Activated CD8-positive, alpha-beta memory T cell treated with anti-CD3 and anti-CD28 coated beads, Interleukin-2, amount 50 U/mL, for 1 hour (primary cell): ENCODE data around the gene MRPL20.
"Not testable (repeated sequence)": the region's sequence is repeated elsewhere in the genome, so short reads cannot be mapped to it uniquely, and the experiment has no call there.

Source experiments
- DNase-seq: peaks from one replicate; pipeline ENCODE4 v3.0.0-alpha.2; 2020; ENCODE audit errors: extremely low read depth

Gene MRPL20

DNA sequence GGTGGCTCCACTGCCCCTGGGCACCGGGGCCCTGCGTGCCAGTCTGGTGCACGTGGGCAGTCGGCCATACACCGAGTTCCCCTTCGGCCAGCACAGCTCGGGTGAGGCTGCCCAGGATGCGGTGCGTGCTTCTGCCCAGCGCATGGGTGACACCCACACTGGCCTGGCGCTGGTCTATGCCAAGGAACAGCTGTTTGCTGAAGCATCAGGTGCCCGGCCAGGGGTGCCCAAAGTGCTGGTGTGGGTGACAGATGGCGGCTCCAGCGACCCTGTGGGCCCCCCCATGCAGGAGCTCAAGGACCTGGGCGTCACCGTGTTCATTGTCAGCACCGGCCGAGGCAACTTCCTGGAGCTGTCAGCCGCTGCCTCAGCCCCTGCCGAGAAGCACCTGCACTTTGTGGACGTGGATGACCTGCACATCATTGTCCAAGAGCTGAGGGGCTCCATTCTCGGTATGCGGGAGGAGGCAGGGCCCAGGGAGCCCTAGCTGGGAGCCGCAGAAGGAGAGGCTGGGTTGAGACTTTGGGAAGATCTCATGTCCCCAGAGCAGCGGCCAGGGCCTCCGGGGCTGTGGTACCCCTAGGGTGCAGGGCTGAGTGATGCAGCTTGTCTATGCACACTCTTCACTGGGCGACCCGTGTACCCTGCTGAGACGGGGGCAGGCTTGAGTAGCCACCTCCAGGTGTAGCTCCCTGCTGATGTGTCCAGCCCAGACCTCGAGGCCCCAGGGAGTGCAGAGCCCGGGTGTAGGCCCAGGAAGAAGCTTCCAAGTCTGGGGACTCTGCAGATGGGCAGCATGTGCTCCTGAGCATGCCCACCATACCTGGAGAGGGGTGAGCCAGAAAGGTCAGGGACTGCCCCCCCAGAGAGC is 30.2 kb upstream of the MRPL20 start:
- DNase-seq, result no peak

DNA sequence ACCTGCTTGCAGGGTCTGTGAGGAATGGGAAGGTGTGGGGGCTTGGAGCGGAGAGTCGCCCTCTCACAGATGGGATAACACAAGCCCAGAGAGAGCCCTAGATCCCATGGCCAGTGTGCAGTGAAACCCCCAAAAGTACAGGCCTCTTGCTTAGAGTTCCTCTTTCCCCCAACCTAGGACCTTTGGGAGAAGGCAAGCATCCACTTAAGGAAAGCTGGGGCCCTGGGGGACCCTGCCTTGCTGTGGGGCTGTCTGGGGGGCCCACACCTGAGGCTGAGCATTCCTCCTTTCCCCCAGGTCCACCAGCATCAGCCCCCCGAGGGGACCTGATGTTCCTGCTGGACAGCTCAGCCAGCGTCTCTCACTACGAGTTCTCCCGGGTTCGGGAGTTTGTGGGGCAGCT is 29.5 kb upstream of the MRPL20 start:
- DNase-seq, result no peak

DNA sequence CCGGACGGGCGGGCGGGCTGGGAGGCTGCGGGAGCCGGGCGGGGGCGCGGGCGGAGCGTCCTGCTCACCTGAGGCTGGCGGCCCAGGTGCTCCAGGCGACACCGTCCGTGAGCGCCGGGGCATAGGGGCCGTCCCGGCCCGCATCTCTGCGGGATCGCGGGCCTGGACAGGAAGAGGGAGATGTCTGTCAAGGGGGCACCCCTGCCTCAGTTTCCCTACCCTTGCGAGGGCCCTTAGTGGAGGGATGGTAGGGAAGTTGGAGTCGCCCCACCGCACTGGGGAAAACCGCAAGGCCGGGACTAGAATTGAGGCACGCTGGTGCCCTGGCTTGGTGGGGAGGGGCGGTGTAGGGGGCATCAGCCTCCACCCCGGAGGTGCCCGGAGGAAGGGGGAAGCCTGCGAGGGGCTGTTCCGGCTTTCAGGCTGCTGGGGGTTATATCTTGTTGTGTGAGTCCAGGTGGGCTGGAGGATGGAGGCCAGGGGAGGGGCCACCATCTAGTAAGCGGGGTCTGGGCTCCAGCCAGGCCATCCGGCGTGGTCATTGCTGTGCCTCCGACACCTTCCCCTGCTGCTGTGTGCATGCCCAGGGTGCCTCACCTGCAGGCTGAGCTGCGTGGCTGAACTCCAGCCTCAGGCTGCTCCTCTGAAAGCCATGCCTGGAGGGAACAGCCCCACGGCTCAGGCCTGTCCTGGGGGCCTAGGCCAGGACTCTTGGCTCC is 29.0 kb upstream of the MRPL20 start:
- DNase-seq, result no peak

DNA sequence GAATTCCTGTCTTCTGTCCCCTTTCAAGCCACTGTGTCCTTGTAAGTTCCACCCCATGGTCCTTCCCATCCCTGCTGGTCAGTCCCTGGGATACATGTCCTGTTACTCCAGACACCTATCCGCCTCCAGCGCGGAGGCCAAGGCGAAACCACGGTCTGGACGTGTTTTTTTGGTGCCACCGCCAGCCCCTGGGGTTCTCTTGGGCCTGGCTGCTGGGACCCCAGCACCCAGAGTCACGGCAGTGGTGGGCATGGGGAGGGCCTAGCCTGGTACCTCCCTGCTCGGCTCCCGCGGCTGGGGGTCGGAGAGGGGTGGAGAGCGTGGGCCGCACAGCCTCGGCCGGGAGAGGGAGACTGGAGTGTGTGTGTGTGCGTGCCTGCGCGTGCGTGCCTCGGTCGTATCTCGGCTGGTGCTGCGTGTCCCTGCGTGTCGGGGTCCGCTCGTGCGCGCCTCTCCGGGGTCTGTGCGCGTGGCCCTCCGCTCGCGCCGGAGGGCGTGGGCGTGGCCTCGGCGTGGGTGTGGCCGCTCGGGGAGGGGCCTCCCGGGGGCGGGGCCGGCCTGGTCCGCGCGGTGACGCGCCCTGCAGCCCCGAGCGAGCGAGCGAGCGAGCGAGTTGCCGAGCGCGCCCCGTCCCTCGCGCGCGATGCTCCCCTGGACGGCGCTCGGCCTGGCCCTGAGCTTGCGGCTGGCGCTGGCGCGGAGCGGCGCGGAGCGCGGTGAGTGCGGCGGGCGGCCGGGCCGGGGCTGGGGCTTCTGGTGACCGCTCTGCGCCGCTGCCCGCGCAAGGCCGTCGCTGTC is 28.2 kb upstream of the MRPL20 start, which contains the start of gene VWA1:
VWA1 (plus strand) TSS at position 585 of the 798 bp plus-strand sequence; CDS start at position 644, 59 bp downstream.
- no peak for DNase-seq

DNA sequence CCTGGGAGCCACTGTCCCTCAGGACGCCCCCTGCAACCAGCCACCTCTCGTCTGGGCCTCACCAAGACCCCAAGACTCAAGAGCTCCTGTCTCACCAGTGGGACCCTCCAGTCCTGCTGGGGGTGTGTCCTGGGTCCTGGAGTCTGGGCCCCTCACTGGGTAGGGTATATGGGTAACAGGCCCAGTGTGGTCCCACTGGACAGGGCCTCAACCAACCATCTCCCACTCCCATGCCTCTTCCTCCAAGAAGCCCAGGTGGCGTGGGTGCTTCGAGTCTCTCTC is 27.7 kb upstream of the MRPL20 start:
- no peak for DNase-seq

DNA sequence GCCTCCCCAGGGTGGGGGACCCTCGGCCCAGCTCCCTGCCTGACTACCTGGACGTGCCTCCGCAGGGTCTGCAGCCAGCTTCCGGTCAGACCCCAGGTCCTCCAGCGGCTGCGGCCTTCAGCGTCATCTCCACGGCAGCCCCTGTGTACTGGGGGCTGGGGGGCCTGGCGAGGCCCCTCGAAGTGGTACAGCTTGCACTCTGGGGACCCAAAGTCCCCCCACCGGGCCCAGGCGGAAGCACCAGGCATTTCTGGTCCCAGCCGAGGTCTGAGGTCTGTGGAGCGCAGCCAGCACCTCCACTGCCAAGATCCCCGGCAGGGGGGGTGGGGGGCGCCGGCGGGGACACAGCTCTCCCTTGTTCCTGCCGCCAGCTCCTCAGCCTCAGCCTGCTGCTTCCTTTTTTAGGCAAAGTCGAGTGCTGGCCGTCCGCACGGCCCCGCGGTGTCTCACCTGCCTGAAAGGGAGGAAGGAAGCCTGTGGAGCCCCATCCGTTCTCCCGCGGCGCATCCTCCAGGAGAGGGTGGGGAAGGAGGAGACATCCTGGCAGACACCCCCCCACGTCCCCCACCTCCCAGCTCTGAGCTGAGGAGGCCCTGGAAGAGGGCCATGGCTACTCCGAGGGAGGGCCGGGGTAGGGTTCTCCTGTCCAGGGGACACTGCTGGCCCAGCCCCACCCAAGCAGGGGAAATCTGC is 27.2 kb upstream of the MRPL20 start:
- DNase-seq, result no peak

DNA sequence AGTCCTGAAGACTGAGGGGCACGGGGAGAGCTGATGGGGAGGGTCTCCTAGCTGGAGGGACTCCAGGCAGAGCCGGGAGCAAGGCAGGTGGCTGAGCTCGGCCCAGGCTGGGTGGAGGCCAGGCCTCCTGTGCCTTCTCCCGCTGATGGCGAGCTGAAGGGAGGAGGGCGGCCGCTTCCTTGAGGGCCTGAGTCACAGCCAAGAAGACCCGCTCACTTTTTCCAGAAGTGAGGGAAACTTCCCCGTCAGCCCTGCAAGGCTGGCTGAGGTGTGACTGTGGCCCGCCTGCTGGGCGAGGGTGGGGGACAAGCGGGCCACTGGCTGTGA is 26.7 kb upstream of the MRPL20 start:
- DNase-seq, result no peak

DNA sequence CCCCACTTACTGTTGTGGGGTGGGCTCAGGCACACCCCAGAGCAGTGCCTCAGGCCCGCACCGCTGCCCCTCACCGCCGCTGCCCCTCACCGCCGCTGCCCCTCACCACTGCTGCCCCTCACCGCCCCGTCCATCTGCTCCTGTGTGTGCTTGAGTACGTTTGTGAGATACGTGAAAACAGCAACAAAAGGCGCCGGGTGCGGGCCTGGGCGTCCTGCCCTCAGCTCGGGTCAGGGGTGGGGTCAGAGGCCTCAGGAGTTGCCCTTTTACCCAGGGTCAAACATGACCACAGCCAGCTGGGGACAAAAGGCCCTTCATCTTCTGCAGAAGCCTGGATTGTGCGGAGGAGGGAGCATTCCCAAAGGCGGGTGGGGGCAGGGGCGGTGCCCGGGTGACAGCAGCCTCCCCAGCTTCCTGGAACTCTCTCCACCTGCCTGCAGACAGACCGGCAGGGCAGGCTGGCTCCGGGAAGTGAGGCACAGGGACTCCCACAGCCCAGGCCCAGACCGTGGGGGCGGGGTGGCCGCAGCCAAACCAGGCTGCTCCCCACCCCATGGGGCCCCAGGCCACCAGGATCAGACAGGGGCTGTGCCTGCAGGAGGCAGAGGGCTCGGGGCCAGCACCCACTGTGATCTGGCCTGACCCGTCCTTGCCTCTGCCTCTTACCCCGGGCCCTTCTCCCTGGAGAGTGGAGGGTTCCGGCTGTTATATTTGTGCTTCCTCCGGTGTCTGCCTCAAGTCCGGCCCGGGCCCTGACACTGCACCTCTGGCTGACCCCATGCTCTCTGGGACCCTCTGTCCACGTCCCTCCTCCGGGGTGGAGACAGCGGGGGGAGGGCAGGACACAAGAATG is 26.1 kb upstream of the MRPL20 start:
- DNase-seq, result no peak

DNA sequence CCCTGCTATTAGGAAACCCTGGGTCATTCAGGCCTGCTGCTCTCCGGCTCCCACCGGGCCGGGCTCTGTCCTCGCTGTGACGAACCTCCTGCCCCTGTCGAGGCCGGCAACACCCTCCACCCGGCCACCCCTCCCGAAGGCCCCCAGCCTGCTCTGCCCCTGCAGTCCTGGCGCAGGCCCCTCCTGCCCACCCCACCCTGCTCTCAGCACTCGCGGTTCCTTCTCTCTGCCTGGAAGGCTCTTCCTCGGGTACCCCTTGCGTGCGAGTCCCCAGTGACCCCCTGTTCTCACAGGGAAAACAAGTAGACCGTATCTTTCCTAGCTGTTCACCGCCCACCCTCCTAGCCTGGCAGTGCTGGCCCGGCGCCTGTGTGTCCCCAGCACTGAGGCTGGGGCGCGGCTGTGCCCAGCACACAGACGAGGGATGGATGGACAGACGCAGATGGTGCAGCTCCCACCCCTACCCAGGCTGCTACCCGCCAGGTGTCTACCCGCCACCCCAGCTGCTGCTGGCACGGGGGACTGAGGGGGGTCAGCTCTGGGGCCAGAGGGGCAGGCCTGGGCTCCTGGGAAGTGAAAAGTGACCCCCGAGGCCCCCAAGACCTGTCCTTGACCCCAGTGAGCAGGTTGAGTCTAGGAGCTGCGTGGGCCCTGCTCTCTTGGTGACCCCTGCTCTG is 25.3 kb upstream of the MRPL20 start:
- no peak for DNase-seq

DNA sequence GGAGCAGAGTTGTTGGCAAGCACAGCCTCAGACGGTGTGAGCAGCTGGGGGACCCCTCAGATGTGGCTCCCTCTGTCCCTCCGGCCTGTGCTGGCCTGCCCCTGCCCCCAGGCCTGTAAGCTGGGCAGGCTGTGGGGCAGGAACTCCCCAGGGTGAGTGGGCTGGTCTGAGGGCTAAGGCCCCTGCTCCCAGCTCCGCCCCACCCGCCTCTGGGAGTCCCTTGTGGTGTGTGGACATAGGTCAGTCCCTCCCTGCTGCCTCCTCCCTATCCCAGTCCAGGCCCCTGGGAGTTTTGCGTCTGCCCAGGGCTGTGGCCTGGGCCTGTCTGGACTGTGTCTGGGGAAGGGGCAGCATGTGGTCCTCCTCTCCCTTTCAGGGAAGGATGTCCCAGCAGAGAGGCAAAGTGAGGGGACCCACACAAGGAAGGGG is 24.8 kb upstream of the MRPL20 start:
- no peak for DNase-seq

DNA sequence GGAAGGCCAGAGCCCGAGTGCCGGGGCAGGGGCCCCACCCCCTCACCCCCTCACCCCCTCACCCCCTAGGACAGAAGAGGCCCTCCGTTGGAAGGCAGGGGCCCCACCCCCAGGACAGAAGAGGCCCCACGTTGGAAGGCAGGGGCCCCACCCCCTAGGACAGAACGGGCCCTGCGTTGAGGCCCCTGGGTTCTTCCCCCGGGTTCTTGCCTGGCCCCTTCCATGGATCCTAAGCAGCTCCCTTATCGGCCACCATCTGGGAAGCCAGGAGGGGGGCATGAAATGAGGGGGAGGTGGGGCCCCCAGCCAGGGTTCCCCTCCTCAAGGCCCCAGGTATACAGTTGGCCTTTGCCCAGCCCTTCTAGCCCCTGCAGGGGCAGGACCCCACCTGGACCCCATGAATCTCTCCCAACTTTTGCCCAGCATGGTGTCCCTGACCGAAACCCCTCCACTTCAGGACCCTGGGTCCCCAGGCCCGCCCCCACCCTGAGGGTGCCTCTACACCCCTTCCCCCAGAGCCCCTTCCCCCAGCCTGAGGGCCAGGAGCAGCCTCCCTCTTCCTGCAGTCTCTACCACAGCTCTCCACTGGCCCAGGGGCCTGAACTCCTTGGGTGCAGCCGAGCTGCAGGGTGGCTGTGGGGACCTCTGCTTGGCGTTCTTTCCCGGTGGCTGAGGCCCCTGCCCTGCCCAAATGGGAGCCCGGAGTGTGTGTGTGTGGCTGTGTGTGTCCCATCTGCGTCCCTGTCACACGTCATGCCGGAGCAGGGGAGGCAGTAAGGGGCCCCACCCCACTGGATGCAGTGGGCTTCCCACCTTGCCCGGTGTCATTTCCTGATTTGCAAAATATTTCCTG is 24.1 kb upstream of the MRPL20 start:
- no peak for DNase-seq

DNA sequence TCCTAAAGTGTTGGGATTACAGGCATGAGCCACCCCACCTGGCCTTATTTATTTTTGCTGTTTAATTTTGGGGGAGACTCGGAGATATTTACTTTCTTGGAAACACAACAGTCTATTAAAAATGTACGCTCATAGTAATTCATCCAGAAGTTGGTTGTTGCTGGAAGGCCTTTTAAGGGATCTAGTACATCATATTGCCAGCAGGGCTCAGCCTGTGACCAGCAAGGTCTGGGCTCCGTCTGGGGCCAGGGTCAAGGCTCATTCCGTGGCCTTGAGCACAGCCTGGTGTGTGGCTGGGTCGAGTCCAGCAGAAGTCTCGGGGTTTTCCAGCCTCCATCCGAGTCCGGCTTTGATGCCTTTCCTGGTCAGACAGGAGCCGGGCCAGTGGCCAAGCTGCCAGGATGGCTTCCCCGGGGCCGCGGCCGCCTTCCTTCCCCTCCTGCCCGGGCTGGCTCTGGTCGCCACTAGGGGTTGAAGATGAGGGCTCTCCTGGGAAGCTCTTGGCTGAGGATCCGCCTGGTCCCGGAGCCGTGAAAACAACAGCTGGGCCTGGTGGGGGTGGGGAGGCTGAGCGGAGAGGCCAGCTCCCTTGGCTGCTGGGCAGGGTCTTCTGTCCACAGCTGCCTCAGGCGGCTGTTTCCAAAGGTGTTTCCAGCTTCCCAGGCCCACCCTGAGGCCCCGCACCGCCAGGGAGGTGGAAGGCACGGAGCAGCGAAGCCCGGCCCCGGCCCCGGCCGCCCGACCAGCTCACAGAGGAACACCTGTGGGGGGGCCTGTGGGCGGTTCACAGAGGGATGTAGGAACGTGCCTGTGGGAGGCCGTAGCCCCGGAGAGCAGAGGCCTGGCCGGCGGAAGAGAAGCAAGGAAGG is 23.3 kb upstream of the MRPL20 start:
- no peak for DNase-seq

DNA sequence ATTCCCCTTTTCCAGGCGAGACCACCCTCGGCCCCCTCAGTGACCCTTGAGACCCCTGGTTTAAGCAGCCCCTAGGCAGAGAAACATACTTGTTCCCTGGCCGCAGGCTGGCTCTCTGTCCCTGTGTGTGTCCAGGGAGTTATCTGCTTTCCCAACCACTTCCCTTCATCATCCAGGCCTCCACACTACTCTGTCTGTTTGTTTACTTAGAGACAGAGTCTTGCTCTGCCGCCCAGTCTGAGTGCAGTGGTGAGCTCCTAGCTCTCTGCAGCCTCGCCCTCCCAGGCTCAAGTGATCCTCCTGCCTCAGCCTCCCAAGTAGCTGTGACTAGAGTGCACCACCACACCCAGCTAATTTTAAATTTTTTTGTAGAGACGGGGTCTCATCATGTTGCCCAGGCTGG is 22.6 kb upstream of the MRPL20 start:
- no peak for DNase-seq

DNA sequence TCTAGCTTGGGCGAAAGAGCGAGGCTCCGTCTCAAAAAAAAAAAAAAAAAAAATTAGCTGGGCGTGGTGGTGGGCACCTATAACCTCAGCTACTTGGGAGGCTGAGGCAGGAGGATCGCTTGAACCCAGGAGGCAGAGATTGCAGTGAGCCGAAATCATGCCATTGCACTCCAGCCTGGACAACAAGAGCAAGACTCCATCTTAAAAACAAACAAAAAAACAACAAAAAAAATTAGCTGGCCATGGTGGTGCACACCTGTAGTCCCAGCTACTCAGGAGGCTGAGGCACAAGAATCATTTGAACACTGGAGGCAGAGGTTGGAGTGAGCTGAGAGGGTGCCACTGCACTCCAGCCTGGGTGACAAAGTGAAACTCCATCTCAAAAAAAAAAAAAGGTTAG is 21.9 kb upstream of the MRPL20 start:
- DNase-seq, result not testable (repeated sequence)

DNA sequence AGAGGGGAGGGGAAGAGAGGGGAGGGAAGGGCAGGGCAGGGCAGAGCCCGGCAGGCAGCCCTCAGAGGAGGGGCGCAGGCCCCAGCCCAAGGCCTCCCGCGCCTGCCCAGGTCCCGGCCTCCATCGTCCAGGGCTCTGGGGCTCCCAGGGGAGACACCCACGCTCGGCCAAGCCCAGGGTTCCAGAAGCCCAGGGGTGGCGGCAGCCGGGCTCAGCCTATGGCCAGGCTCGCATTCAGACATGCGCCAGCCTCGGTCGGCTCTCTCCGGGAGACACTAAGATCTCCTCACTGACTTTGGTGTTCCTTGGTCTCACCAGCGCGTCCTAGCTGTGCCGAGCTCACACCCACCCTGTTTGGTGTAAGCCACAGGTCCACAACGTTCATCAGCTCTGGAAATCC is 21.1 kb upstream of the MRPL20 start:
- DNase-seq, result no peak

DNA sequence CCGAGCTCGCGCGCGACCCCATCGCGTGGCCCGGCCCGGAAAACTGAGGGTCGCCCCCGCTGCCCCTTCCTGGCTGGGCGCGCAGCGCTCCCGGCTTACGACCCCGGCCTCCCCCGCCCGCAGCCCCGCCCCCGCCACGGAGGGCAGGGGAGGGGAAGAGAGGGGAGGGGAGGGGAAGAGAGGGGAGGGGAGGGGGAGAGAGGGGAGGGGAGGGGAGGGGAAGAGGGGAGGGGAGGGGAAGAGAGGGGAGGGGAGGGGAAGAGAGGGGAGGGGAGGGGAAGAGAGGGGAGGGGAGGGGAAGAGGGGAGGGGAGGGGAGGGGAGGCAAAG is 20.7 kb upstream of the MRPL20 start:
- no peak for DNase-seq

DNA sequence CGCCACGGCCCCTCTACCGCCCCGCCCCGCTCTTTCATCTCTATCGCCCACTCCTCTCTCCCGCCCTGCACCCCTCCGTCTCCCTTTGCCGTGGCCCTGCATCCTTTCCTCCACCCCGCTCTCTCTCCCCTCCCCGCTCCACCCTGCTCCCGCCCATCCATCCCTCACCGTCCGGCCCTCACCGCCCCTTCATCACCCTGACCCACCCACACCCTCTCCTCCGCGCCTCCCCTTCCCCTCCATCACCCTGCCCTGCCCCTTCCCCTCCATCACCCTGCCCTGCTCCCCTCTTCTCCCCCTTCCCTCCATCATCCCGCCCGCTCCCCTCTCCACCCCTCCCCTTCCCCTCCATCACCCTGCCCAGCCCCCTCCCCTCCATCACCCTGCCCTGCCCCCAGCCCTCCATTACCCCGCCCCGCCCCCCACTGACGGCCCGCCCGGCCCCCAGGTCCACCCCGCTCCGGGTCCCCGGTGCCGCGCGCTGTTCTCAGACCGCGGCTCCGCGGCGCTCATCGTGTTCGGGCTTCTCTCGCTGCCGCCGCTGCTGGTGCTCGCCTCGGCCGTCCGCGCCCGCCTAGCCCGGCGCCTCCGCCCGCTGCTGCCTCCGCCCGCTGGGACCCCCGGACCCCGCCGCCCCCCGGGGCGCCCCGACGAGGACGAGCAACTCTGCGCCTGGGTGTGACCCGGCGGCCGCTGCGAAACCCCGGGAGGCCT is 20.2 kb upstream of the MRPL20 start:
- no peak for DNase-seq

DNA sequence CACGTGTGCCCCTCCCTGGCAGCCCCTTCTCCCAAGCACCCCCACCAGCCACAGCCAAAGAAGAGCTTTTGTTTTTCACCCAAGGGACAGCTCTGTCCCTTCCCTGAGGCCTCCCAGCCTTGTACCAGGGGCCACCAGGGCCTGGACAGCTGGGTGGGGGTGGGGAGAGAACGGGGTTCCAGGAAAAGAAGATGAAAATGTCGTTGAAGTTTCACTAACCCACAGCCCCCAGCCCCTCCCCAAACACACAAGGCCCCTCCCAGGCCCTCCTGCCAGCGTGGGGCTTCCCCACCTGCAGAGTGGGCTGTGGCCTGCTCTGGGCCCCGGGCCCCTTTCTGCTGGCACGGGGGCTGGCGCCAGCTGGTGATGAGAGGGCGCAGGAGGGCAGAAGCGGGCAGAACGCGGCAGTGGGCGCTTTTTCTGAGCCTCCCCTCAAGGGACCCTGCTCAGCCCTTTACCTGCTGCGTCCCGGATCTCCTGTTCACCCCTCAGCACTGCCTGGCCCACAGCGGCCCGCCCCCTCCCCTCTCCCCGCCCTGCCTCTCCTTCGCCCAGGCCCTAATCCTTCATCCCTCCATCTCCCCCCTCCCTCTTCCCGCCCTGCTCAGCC is 19.5 kb upstream of the MRPL20 start:
- no peak for DNase-seq
